GM10266 (cell line): Measurements from ENCODE around the gene RTEL1.

Experiments used
- DNase-seq: peaks from one replicate; pipeline ENCODE4 v3.0.0; 2012; ENCODE audit errors: extremely low spot score
- TF ChIP-seq, protein P1 (sequence below): IDR thresholded peaks from 2 replicates; pipeline ENCODE4 v1.5.1; 2012; ENCODE audit warnings: mild to moderate bottlenecking, low read depth; ENCODE audit not compliant: control insufficient read depth, insufficient read depth; ENCODE audit errors: missing control alignments

RTEL1 gene

DNA sequence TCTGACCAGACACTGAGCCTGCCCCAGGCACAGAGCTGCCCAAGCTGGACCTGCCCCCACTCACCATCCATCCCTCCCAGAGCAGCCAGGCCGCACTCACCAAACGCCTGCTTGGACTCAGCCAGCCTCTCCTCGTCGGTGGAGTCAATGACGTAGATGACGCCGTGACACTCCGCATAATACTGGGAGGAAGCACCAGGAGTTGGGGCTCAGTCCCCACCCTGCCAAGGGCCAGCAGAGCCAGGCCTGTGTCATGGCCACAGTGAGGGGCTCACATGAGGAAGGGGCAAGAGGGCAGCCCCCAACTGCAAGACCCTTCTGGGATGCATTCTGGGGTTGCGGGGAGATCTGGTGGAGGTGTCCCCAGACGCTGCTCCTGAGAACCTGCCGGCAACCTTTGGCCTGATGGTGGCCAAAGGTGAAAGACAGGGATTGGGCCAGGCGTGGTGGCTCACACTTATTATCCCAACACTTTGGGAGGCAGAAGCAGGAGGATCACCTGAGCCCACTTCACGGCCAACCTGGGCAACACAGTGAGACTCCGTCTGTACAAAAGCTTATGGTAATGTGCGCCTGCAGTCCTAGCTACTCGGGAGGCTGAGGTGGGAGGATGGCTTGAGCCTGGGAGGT lies 44.0 kb downstream of the RTEL1 start:
- DNase-seq: no peak
- TF ChIP-seq, protein P1, sequence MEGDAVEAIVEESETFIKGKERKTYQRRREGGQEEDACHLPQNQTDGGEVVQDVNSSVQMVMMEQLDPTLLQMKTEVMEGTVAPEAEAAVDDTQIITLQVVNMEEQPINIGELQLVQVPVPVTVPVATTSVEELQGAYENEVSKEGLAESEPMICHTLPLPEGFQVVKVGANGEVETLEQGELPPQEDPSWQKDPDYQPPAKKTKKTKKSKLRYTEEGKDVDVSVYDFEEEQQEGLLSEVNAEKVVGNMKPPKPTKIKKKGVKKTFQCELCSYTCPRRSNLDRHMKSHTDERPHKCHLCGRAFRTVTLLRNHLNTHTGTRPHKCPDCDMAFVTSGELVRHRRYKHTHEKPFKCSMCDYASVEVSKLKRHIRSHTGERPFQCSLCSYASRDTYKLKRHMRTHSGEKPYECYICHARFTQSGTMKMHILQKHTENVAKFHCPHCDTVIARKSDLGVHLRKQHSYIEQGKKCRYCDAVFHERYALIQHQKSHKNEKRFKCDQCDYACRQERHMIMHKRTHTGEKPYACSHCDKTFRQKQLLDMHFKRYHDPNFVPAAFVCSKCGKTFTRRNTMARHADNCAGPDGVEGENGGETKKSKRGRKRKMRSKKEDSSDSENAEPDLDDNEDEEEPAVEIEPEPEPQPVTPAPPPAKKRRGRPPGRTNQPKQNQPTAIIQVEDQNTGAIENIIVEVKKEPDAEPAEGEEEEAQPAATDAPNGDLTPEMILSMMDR: no peak

DNA sequence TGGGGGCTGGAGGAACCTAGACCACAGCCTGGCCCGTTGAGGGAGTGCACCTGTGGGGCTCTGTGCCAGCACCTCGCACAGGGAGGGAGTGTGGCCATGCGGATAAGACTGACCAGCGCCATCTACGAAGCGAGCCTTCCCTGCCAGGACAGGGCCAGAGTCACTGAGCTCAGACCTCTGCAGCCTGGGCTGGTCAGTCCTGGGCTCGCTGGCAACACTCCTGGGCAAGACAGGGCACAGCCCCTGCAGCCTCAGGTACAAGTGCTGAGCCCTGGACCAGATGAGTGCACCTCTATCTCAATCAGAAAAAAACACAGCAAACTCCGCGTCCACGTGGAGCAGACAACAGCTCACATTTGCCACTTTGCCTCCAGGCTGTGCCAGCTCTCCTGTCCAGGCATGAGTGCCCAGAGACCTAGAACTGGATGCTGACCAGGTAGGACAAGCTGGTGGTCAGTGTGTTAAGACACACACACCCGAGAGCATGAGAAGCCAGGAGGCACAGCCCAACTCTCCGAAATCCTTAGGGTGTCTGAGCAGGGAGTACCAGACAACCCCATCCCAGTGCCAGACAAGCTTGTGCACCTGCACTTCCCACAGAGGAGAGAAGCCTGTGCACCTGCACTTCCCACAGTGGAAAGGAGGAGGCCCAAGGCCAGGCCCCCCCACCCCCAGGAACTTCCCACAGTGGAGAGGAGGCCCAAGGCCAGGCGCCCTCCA lies 44.8 kb downstream of the RTEL1 start:
- no peak for DNase-seq
- TF ChIP-seq, protein P1: no peak

DNA sequence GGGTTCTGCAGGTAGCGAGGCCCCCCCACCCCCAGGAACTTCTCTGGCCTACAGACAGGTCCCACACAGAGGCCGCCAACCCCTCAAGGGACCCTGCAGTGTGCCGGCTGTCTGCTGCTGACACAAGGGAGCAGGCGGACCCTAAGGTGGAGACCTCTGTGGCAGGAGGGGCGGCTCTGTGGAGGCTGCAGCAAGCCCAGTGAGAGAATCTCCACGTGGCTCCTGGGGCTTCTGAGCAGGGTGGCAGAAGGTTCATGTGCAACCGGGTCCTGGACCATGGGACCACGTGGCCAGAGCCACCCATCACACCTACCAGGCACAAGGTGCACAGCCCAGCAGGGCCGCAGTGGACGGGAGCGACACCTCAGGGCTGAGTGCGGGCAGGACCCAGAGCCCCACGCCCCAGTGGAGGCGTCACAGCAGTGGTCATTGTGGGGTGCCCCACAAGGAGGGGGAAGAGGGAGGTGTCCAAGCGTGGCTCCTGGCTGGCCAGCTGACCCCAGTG lies 45.4 kb downstream of the RTEL1 start:
- no peak for DNase-seq
- TF ChIP-seq, protein P1: no peak

DNA sequence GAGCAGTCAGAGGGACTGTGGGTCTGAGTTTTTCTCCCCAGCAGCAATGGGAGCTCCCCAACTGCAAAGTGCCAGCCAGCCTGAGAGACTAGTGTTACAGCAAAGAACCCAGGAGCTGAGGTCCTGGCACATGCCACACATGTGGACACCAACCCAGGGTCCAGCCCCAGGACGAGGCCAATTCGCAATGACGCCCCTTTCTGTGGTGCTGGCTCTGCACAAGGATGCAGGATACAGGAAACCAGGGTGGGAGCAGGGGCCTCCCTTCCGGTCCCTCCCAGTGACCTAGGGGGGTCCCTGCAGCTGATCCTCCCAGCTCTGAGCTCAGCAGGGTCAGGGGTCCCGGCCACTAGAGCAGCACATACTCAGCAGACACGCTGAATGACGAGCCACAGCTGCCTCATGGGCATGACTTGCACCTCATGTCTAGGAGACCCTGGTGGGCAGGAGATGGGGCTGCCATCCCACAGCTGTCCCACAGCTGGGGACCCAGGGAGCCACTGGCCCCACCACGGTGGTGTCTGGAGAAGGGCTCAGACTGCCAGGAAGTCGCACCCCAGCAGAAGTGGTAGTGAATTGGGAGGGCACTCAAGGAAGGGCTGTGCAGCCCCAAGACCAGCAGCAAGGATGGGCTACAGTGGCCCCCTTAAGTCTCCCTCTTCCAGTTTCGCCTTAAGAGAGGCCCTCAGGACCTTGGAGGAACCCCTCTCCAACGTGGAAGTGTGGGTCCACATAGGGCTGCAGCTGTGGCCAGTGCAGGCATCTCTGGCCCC lies 46.0 kb downstream of the RTEL1 start:
- DNase-seq: no peak
- TF ChIP-seq, protein P1: no peak

DNA sequence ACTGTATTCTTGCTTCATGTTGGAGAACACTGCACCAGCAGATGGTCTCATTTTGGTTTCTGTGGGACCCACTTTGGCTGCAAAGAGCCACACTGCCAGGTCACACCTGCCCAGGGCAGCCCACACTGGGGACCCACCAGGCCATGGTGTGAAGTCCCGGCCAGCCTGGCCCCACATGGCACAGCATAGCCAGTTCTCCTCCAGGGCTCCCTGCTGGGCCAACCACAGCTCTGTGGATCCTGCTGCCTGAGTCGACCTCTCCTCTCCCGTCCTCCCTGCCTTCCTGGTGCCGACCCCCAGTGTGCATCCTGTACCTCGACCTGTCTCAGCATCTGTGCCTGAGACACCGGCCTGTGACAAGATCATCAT lies 46.6 kb downstream of the RTEL1 start:
- no peak for DNase-seq
- TF ChIP-seq, protein P1: no peak

DNA sequence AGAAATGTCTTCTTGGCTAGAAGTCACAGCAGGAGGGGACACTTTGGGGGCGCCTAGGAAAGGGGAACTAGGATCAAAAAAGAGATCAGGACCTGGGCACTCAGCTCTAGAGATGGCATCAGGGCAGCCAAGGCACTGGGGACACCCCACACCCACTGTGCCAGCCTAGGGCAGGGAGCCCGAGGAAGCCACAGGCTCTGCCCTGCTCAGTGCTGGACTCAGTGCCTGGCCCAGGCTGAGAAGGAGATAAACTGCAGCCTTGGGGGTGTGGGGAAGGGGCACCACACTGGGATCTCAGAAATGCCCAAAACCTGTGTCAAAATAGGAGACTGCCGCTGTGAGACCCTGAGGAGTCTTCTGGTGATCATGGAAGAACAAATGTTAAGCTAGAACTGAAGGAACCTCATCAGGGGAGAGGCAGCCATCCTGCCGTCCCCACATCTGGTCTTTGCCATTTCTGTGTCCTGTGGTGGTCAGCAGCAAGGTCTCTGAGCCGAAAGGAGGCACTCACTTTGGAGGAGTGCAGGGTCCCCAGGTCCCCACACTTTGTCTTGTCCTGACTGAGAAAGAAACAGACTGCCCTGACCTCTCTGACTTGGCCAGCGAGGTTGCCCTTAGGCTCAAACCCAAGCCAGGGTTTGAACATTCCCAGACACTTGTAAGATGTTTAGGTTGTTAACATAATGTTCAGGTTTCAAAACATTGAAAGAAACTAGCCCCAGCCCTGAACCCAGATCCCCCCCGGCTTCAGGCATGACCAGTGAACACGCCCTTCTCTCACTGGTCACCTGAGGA lies 47.3 kb downstream of the RTEL1 start:
- no peak for DNase-seq
- TF ChIP-seq, protein P1: no peak
